BJ (cell line): ENCODE results near the gene MUC2. TPM values are rescaled to one million over a fixed set of nuclear protein-coding genes. Genes with fewer than 3 reads are reported as not detected.

ENCODE experiments used
- CTCF ChIA-PET: fragments of 350-600 bp; formaldehyde crosslinking; extraction: SDS; loops from one replicate; lab custom pipeline; 2021; ENCODE audit warnings: antibody characterized with exemption, inconsistent platforms; lab: Yijun Ruan, JAX
- POLR2A ChIA-PET: fragments of 300-600 bp; sonication (Branson Sonifier 250); formaldehyde crosslinking; extraction: SDS; loops from one replicate; lab custom pipeline; 2021; ENCODE audit warnings: antibody characterized with exemption; lab: Charles Lee
- DNase-seq: peaks from one replicate; pipeline ENCODE4 v3.0.0-alpha.2; 2011; ENCODE audit warnings: low read depth
- H3K27me3 ChIP-seq: 2 replicates; pipeline ENCODE4 v1.6.0; 2011; ENCODE audit warnings: low read length; ENCODE audit not compliant: control insufficient read depth, insufficient read depth
- H3K36me3 ChIP-seq: 2 replicates; pipeline ENCODE4 v1.5.1; 2011; ENCODE audit warnings: low read length; ENCODE audit not compliant: control insufficient read depth, insufficient read depth
- H3K4me3 ChIP-seq: 2 replicates; pipeline ENCODE4 v1.5.1; 2011; ENCODE audit warnings: low read depth, mild to moderate bottlenecking, control low read depth, low read length
- polyA plus RNA-seq: library from polyadenylated mRNA; depleted of rRNA; stranded (reverse); fragments of >200 nt; gene quantifications from 2 replicates; pipeline ENCODE4 v1.2.3, GENCODE V29; 2011
- TF ChIP-seq, protein P1 (sequence below): IDR thresholded peaks from 2 replicates; pipeline ENCODE4 v1.5.1; 2011; ENCODE audit warnings: low read depth, mild to moderate bottlenecking, control low read depth, inconsistent platforms, low read length, moderate library complexity; ENCODE audit not compliant: insufficient read depth

MUC2 gene
- polyA plus RNA-seq, 1 experiment, result not detected

DNA sequence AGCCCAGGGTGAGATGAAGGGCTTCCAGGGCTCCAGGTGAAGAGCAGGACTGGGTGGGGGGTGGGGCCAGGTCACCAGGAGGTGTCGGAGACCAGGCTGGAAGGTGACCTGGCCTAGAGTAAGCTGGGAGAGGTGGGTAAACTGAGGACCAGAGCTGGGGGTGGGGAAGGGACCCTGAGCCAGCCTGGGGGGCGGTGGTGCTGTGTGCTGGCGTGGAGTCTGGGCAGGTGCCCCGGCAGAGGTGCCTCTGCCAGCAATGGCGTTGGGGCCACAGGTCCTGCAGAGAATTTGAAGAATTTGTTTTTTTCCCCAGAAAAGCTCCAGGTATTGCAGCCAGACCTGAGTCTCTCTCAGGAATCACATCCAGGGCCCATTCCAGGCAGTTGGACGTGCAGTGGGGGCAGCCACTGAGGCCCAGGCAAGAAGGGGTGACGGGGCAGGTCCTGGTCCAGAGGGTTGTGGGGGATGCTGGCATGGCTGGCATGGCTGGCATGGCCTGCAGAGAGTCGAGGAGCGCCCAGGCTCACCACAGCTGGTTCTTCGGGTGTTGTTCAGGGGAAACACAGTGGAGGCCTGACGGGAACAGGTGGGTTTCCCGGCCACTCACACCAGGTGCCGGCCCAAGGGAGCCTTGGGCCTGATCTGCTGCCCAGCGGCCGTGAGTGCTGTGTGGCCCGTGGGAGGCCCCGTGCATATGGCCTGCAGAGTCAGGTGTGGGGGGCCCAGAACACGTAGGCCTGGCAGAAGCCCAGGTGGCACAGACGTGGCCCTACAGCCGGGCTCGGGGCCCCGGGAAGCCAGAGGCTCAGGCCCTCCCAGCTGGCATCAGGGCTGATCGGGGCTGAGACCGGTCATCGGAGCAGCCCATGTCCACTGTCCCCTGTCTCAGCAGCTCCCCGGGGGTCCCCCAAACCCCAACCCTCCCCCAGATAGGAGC, 31.8 kb upstream of the MUC2 start:
- POLR2A ChIA-PET, result no interaction called here
- CTCF ChIA-PET, result interaction anchor here (0.8 to 1.3 kb wide), 2 partner anchors 8 to 11 kb away, joined by 5 read pairs; no protein-coding TSS in a partner anchor
- DNase-seq, result no peak
- Histone ChIP-seq H3K4me3 (no peak overlapping the region), H3K36me3 (no peaks in the 10 kb centered on the region), H3K27me3 (no peaks in the 10 kb centered on the region; the same call in 1 of the 2 replicates)
- TF ChIP-seq, protein P1, sequence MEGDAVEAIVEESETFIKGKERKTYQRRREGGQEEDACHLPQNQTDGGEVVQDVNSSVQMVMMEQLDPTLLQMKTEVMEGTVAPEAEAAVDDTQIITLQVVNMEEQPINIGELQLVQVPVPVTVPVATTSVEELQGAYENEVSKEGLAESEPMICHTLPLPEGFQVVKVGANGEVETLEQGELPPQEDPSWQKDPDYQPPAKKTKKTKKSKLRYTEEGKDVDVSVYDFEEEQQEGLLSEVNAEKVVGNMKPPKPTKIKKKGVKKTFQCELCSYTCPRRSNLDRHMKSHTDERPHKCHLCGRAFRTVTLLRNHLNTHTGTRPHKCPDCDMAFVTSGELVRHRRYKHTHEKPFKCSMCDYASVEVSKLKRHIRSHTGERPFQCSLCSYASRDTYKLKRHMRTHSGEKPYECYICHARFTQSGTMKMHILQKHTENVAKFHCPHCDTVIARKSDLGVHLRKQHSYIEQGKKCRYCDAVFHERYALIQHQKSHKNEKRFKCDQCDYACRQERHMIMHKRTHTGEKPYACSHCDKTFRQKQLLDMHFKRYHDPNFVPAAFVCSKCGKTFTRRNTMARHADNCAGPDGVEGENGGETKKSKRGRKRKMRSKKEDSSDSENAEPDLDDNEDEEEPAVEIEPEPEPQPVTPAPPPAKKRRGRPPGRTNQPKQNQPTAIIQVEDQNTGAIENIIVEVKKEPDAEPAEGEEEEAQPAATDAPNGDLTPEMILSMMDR, result no peak

- Histone ChIP-seq H3K36me3 (no peaks in the 10 kb centered on the region), H3K27me3 (peaks cover 3% of the 10 kb centered on the region), H3K4me3 (no peak overlapping the region)
- no peak for DNase-seq
- CTCF ChIA-PET, result interaction anchor here (1.3 kb wide), 1 partner anchor 11 kb away, joined by 5 read pairs; no protein-coding TSS in a partner anchor
- TF ChIP-seq, protein P1, result no peak
- POLR2A ChIA-PET, result no interaction called here
Measured at GRCh38 chr11:1043563-1044096, 31.0 kb upstream of the MUC2 start.

DNA sequence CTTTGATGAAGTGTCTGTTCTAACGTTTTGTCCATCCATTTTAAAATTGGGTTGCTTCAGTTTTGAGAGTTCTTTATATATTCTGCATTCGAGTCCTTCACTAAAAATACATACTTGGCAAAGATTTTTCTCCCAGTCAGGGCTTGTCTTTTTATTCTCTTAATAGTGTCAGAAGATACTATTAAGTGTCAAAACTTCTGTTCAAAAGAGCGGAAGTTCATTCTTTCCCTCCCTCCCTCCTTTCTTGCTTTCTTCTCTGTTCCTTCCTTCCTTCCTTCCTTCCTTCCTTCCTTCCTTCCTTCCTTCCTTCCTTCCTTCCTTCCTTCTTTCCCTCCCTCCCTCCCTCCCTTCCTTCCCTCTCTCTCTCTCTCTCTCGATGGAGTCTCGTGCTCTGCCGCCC, 30.5 kb upstream of the MUC2 start:
- CTCF ChIA-PET, result no interaction called here
- TF ChIP-seq, protein P1, result no peak

GRCh38 chr11:1047595-1048156, 27.0 kb upstream of the MUC2 start:
- Histone ChIP-seq H3K27me3 (peaks cover 5% of the 10 kb centered on the region), H3K36me3 (no peaks in the 10 kb centered on the region), H3K4me3 (no peak overlapping the region)
- ChIA-PET POLR2A (no interaction called here), CTCF (interaction anchor here (0.6 to 1.6 kb wide), 2 partner anchors 83 to 199 kb away, joined by 3 to 5 read pairs; no protein-coding TSS in a partner anchor)
- no peak for DNase-seq
- TF ChIP-seq, protein P1, result no peak

More for the DNA sequence above, 30.5 kb upstream of the MUC2 start:
- no peak for DNase-seq
- H3K4me3 ChIP-seq, result no peak overlapping the region
- H3K36me3 ChIP-seq, result no peaks in the 10 kb centered on the region
- POLR2A ChIA-PET, result no interaction called here
- peaks cover 3% of the 10 kb centered on the region for H3K27me3 ChIP-seq
